Stimulated activated CD4-positive, alpha-beta T cell treated with anti-CD3 and anti-CD28 coated beads, Interleukin-12 subunit alpha, Interleukin-12 subunit beta, amount 100 ng/mL, for 24 hours (primary cell): ENCODE data around the gene CACNA2D3.

Experiments
- DNase-seq, 2 experiments: peaks; one replicate each; pipeline ENCODE4 v3.0.0-alpha.2; 2020; ENCODE audit warnings: low read depth in 2 of 2

Gene CACNA2D3

GRCh38 chr3:54791501-54792156 lies 669.3 kb downstream of the CACNA2D3 start:
- DNase-seq: no peak

GRCh38 chr3:54792584-54792983 lies 670.2 kb downstream of the CACNA2D3 start:
- no peak for DNase-seq

DNA sequence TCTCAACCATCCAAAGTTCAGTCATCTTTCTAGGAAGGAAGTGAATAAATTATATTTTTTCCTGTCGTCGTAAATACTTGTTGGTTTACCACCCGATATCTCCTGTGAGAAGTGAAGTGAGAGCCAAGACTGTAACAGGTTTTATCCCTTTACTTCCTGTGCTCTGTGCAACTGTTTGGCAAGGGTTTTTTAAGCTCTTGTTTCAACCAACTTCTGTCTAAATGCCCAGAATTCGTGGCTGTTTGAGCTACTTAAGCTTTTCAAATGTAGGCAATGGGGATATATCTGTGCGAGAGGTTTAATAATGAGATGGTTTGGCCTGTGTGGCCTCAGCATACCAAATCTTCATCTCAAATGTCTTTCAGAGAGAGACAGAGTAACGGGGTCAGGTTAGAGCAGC lies 670.8 kb downstream of the CACNA2D3 start:
- no peak for DNase-seq

- no peak for DNase-seq
Observed at GRCh38 chr3:54797111-54797510, 674.8 kb downstream of the CACNA2D3 start.

DNA sequence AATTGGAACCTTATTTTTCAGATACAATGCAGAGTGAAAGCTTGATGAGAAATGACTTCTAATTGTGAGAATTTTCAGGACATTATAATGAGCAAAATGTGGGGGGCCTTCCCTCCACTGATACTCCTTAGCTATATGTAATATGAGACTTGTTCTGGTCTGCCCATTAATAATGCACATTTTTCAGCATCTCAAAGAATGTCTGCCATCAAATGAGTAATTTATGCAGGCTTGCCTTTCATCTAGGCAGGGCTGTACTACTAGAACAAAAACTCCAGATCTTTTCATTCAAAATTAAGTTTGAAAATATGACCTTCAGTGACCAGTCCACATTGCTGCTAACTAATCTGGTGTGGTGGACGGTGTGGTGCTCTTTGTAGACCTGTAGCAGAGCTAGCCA lies 678.1 kb downstream of the CACNA2D3 start:
- DNase-seq: no peak

GRCh38 chr3:54801977-54802376 lies 679.6 kb downstream of the CACNA2D3 start:
- no peak for DNase-seq

- DNase-seq: no peak
Observed at GRCh38 chr3:54810401-54810800, 688.0 kb downstream of the CACNA2D3 start.

GRCh38 chr3:54814224-54814623 lies 691.9 kb downstream of the CACNA2D3 start:
- no peak for DNase-seq

DNA sequence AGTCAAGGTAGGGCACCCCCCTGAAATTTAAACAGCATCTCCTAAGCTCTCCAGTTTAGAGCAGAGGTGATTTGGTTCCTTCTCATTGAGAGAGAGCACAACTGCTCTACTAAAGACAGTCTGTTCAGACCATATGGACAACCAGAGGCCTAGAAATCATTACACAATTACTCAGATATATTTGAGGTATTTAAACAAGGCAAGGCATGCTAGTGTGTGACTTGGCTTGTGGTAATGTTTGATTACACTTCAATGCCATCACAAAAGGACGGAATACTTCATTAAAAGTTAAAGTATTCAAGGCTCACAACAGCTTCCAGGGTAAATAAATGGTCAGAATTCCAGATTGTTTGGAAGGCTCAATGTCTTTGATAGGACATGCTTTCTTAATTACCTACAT lies 695.3 kb downstream of the CACNA2D3 start:
- DNase-seq: no peak

DNA sequence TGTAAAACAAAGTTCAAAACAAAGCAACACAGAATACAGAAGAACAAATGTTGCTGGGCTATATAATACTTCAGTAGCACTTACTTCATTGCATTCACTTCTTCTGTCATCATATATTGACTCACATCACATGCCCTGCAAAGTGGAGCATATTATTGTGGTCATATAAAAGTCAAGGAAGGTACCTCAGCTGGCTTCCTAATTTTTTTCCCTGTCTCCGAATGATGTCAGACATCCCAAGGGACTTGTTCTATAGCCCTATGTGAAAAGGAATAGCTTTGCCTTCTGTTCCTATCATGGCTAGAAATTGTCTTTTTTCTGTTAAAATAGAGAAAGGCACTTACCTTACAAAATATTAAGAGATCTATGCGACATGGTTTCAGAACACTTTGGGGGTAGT lies 696.1 kb downstream of the CACNA2D3 start:
- no peak for DNase-seq

- no peak for DNase-seq
Observed at GRCh38 chr3:54818942-54819341, 696.6 kb downstream of the CACNA2D3 start.

- no peak for DNase-seq
Observed at GRCh38 chr3:54819946-54820345, 697.6 kb downstream of the CACNA2D3 start.

- no peak for DNase-seq
Observed at GRCh38 chr3:54822206-54822605, 699.9 kb downstream of the CACNA2D3 start.

DNA sequence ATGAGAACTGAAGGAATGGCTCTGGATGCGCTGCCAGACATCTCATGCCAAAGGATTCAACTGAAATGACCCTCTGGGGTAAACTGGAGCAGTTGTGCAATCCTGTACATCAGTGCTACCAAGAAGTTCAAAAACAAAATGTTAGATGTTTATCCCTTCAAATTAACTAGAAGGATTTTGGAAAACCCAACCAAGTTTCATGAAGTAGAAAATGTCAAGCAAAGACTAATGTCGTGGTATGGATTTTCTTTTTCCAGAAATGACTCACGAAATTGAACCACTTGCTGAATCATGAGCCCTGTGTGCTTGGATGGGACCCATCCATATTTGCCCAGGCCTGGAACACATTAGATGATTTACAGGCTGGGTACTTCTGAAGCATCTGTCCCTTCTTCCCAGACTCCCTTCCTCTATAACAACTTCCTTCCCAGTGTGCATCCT lies 703.9 kb downstream of the CACNA2D3 start:
- DNase-seq: no peak

GRCh38 chr3:54827056-54827687 lies 704.8 kb downstream of the CACNA2D3 start:
- no peak for DNase-seq

GRCh38 chr3:54827776-54828175 lies 705.4 kb downstream of the CACNA2D3 start:
- DNase-seq: no peak

GRCh38 chr3:54830658-54831057 lies 708.3 kb downstream of the CACNA2D3 start:
- no peak for DNase-seq

- no peak for DNase-seq
Observed at GRCh38 chr3:54831112-54831511, 708.8 kb downstream of the CACNA2D3 start.

DNA sequence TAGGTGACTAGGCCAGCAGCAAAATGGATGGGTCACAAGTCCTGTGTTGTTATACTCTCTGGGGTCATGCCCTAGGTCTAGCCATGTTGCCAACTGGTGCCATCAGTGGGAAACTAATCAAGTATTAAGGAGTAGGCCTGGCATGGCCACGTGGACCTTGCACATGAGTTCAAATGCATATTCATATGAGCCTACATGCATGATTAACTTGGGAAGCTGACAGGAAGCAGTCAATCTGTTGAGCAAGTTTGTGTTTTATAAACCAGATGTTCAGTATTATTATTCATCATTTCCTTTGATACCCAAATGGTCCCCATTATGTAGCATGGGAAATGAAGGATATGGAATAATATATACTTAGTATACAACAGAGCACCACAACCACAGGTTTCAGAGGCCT lies 710.5 kb downstream of the CACNA2D3 start:
- no peak for DNase-seq

- DNase-seq: no peak
Observed at GRCh38 chr3:54835701-54836100, 713.3 kb downstream of the CACNA2D3 start.

DNA sequence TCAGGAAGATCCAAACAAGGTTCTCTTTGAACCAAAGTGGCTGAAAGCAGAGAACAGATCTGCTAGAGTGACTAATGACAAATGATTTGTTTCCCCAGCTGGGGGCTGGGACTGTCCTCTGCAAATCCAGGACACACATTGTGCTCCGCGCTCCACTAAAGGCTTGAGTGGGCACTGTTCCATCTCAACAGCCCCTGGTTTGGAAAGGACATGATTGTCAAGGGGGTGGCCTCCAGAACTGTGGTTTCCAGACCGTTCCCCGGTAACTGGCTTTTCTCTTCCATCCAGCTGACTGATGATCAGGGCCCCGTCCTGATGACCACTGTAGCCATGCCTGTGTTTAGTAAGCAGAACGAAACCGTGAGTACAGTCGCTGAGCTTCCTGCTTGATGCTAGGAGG lies 714.5 kb downstream of the CACNA2D3 start:
- no peak for DNase-seq

DNA sequence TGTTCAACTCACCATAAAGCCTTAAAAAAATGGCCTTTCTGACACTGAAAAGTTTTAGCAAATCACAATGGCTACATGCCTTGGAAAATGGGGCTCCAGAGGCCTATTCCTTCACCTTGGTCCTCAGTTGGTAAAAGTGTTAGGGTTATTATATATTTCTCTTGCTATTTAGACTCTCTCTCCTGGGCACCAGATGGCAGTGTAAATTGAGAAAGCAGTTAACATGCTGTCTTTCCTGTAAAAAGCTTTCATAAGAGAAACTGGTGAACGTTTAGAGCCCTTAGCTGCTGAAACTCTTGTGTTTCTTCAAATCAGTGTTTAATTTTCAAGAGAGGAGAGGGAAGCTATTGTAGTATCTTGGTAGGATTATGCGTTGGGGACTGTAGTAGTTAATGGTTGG lies 715.6 kb downstream of the CACNA2D3 start:
- DNase-seq: no peak

GRCh38 chr3:54841471-54841870 lies 719.1 kb downstream of the CACNA2D3 start:
- no peak for DNase-seq

DNA sequence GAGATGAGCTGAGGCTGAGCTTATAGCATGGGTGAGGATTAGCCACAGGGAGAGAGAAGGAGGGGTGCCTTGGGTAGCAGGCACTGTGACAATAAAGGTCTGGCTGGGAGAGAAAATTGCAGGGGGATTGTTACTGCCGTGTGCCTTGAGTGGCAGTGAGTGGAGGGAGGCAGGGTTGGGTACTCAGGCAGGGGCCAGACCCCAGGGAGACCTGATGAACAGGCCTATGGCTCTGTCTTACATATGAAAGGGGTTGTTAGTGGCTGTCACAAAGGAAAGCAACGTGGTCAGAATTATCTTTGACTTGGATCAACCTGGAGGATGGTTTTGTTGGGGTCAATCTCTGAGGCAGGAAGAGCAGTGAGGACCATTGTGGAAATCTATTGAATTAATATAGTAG lies 721.0 kb downstream of the CACNA2D3 start:
- DNase-seq: no peak
